ENCODE results near the gene SCFD2. TPM values are rescaled to one million over a fixed set of nuclear protein-coding genes. Genes with fewer than 3 reads are reported as not detected.

Gene SCFD2
- total RNA-seq, 1 donor from 2014 or later, result 16.2 TPM

GRCh38 chr4:52977252-52977651, 388.6 kb downstream of the SCFD2 start:
- Histone ChIP-seq H3K36me3 (ENCODE audit: control insufficient read depth in 3 of 3, insufficient read depth in 3 of 3, low read length in 3 of 3) (no peaks in the 10 kb centered on the region), H3K27ac (ENCODE audit: low read depth, low read length) (no peak overlapping the region), H3K27me3 (ENCODE audit: control insufficient read depth in 3 of 3, insufficient read depth in 3 of 3, low read length in 3 of 3) (no peaks in the 10 kb centered on the region), H3K9me3 (ENCODE audit: control insufficient read depth in 3 of 3, low read length in 3 of 3) (no peaks in the 10 kb centered on the region), H3K9ac (ENCODE audit: low read depth in 1 of 3, low read length in 3 of 3) (no peak overlapping the region), H3K4me3 (ENCODE audit: low read length in 3 of 3) (no peak overlapping the region), H3K4me1 (ENCODE audit: control insufficient read depth in 3 of 3, insufficient read depth in 3 of 3, low read length in 3 of 3) (no peaks in the 10 kb centered on the region)

DNA sequence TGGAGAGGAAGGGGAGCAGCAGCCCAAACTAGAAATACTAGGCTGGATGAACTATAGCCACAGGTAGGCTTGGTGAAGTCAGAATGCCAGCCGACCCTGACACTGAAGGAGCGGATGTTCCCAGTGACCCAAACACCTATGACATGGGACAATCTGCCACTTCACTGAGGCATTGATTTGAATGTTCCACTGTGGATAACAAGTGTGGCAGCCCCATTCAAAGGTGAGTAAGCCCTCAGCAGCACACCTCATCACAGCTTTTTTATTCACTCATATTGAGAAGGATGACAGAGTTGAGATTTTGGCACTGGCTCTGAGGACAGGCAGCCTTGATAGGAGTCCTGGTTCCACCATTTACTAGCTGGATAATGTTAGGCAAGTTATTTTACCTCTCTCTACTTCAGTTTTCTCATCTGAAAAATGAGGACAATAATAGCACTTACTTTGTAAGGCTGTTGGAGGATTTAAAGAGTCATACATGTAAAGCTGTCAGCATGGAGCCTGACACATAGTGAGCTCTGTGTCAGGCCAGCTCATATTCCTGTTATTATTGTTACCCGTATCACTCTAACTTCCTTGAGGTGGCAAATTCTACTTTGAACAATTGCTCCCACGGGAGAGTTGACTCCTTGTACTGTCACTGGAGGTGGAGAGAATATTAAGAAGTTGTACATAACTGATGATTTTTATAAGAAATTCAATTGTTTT, 389.2 kb downstream of the SCFD2 start:
- H3K4me3 ChIP-seq (ENCODE audit: low read length in 3 of 3), result no peak overlapping the region
- H3K36me3 ChIP-seq (ENCODE audit: control insufficient read depth in 3 of 3, insufficient read depth in 3 of 3, low read length in 3 of 3), result no peaks in the 10 kb centered on the region
- H3K27ac ChIP-seq (ENCODE audit: low read depth, low read length), result no peak overlapping the region
- H3K4me1 ChIP-seq (ENCODE audit: control insufficient read depth in 3 of 3, insufficient read depth in 3 of 3, low read length in 3 of 3), result no peaks in the 10 kb centered on the region
- no peaks in the 10 kb centered on the region for H3K27me3 ChIP-seq (ENCODE audit: control insufficient read depth in 3 of 3, insufficient read depth in 3 of 3, low read length in 3 of 3)
- H3K9me3 ChIP-seq (ENCODE audit: control insufficient read depth in 3 of 3, low read length in 3 of 3), result no peaks in the 10 kb centered on the region
- no peak overlapping the region for H3K9ac ChIP-seq (ENCODE audit: low read depth in 1 of 3, low read length in 3 of 3)

DNA sequence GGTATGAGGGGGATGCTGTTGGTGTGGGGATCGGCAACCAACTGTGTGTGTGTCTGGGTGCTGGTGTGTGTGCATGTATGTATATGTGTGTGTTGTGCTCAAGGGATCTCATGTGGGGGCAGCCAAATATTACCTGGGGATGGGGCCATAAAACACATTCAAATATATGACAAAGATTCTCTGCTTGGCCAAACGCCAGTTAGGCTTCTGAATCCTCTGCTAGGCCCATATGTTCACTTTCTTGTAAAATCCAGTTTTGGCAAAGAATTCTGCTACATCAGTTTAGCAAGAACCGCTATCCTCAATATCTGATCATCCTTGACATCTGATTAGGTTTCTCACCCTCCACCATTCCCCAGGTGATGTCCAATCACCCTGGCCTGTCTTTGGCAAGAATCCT, 397.2 kb downstream of the SCFD2 start:
- Histone ChIP-seq H3K36me3 (ENCODE audit: control insufficient read depth in 3 of 3, insufficient read depth in 3 of 3, low read length in 3 of 3) (no peaks in the 10 kb centered on the region), H3K9me3 (ENCODE audit: control insufficient read depth in 3 of 3, low read length in 3 of 3) (no peaks in the 10 kb centered on the region), H3K27me3 (ENCODE audit: control insufficient read depth in 3 of 3, insufficient read depth in 3 of 3, low read length in 3 of 3) (no peaks in the 10 kb centered on the region), H3K4me3 (ENCODE audit: low read length in 3 of 3) (no peak overlapping the region), H3K27ac (ENCODE audit: low read depth, low read length) (no peak overlapping the region), H3K4me1 (ENCODE audit: control insufficient read depth in 3 of 3, insufficient read depth in 3 of 3, low read length in 3 of 3) (no peaks in the 10 kb centered on the region), H3K9ac (ENCODE audit: low read depth in 1 of 3, low read length in 3 of 3) (no peak overlapping the region)

- H3K27me3 ChIP-seq (ENCODE audit: control insufficient read depth in 3 of 3, insufficient read depth in 3 of 3, low read length in 3 of 3), result no peaks in the 10 kb centered on the region
- no peaks in the 10 kb centered on the region for H3K4me1 ChIP-seq (ENCODE audit: control insufficient read depth in 3 of 3, insufficient read depth in 3 of 3, low read length in 3 of 3)
- no peaks in the 10 kb centered on the region for H3K9me3 ChIP-seq (ENCODE audit: control insufficient read depth in 3 of 3, low read length in 3 of 3)
- no peak overlapping the region for H3K4me3 ChIP-seq (ENCODE audit: low read length in 3 of 3)
- no peak overlapping the region for H3K9ac ChIP-seq (ENCODE audit: low read depth in 1 of 3, low read length in 3 of 3)
- H3K36me3 ChIP-seq (ENCODE audit: control insufficient read depth in 3 of 3, insufficient read depth in 3 of 3, low read length in 3 of 3), result no peaks in the 10 kb centered on the region
- H3K27ac ChIP-seq (ENCODE audit: low read depth, low read length), result no peak overlapping the region
Measured at GRCh38 chr4:52968241-52968640, 397.6 kb downstream of the SCFD2 start.

- no peaks in the 10 kb centered on the region for H3K36me3 ChIP-seq (ENCODE audit: control insufficient read depth in 3 of 3, insufficient read depth in 3 of 3, low read length in 3 of 3)
- H3K9ac ChIP-seq (ENCODE audit: low read depth in 1 of 3, low read length in 3 of 3), result no peak overlapping the region
- H3K9me3 ChIP-seq (ENCODE audit: control insufficient read depth in 3 of 3, low read length in 3 of 3), result no peaks in the 10 kb centered on the region
- no peak overlapping the region for H3K27ac ChIP-seq (ENCODE audit: low read depth, low read length)
- no peaks in the 10 kb centered on the region for H3K4me1 ChIP-seq (ENCODE audit: control insufficient read depth in 3 of 3, insufficient read depth in 3 of 3, low read length in 3 of 3)
- H3K27me3 ChIP-seq (ENCODE audit: control insufficient read depth in 3 of 3, insufficient read depth in 3 of 3, low read length in 3 of 3), result no peaks in the 10 kb centered on the region
- H3K4me3 ChIP-seq (ENCODE audit: low read length in 3 of 3), result no peak overlapping the region
Measured at GRCh38 chr4:52966781-52967180, 399.1 kb downstream of the SCFD2 start.

DNA sequence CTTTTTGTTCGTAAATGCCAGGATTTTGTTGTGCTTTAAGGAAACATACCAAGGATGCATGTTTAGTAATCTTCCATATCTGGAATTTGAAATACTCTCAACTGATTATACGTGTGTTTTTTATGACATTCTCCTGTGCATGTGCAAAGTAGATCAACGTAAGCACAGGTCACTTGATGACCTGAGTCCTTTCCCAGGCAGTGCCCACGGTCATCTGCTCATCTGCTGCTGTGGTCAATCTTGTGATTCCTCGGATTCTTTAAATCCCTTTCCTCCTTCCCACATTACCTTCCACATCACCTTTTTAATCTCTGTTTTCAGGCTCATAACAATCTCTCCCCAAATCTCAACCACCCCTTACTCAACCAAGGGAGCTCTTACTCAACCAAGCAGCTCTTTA, 399.7 kb downstream of the SCFD2 start:
- Histone ChIP-seq H3K36me3 (ENCODE audit: control insufficient read depth in 3 of 3, insufficient read depth in 3 of 3, low read length in 3 of 3) (no peaks in the 10 kb centered on the region), H3K9ac (ENCODE audit: low read depth in 1 of 3, low read length in 3 of 3) (no peak overlapping the region), H3K4me1 (ENCODE audit: control insufficient read depth in 3 of 3, insufficient read depth in 3 of 3, low read length in 3 of 3) (no peaks in the 10 kb centered on the region), H3K4me3 (ENCODE audit: low read length in 3 of 3) (no peak overlapping the region), H3K27me3 (ENCODE audit: control insufficient read depth in 3 of 3, insufficient read depth in 3 of 3, low read length in 3 of 3) (no peaks in the 10 kb centered on the region), H3K9me3 (ENCODE audit: control insufficient read depth in 3 of 3, low read length in 3 of 3) (no peaks in the 10 kb centered on the region), H3K27ac (ENCODE audit: low read depth, low read length) (no peak overlapping the region)

- no peaks in the 10 kb centered on the region for H3K36me3 ChIP-seq (ENCODE audit: control insufficient read depth in 3 of 3, insufficient read depth in 3 of 3, low read length in 3 of 3)
- no peak overlapping the region for H3K27ac ChIP-seq (ENCODE audit: low read depth, low read length)
- no peaks in the 10 kb centered on the region for H3K27me3 ChIP-seq (ENCODE audit: control insufficient read depth in 3 of 3, insufficient read depth in 3 of 3, low read length in 3 of 3)
- no peaks in the 10 kb centered on the region for H3K9me3 ChIP-seq (ENCODE audit: control insufficient read depth in 3 of 3, low read length in 3 of 3)
- no peaks in the 10 kb centered on the region for H3K4me1 ChIP-seq (ENCODE audit: control insufficient read depth in 3 of 3, insufficient read depth in 3 of 3, low read length in 3 of 3)
- H3K9ac ChIP-seq (ENCODE audit: low read depth in 1 of 3, low read length in 3 of 3), result no peak overlapping the region
- H3K4me3 ChIP-seq (ENCODE audit: low read length in 3 of 3), result no peak overlapping the region
Measured at GRCh38 chr4:52964561-52965101, 401.2 kb downstream of the SCFD2 start.

DNA sequence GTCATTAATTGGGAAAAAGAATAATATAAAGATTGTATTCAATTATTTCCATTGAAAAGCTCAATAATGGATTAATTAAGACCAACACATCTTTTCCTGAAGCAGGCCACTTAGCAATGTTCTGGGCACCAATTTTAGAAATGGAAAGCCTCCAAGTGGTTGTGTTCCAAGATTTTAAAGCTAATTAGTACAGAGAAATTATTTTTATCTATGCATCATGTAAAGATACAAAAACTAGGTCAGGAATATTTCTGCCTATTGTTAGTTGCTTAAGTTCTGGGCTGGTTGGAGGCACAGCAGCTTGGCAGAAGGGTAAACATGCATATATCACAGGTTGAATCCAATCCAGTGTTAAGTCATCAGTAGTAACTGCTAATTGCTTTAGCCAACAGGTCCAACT, 401.9 kb downstream of the SCFD2 start:
- Histone ChIP-seq H3K27me3 (ENCODE audit: control insufficient read depth in 3 of 3, insufficient read depth in 3 of 3, low read length in 3 of 3) (no peaks in the 10 kb centered on the region), H3K4me1 (ENCODE audit: control insufficient read depth in 3 of 3, insufficient read depth in 3 of 3, low read length in 3 of 3) (no peaks in the 10 kb centered on the region), H3K4me3 (ENCODE audit: low read length in 3 of 3) (no peak overlapping the region), H3K9ac (ENCODE audit: low read depth in 1 of 3, low read length in 3 of 3) (no peak overlapping the region), H3K36me3 (ENCODE audit: control insufficient read depth in 3 of 3, insufficient read depth in 3 of 3, low read length in 3 of 3) (no peaks in the 10 kb centered on the region), H3K9me3 (ENCODE audit: control insufficient read depth in 3 of 3, low read length in 3 of 3) (no peaks in the 10 kb centered on the region), H3K27ac (ENCODE audit: low read depth, low read length) (no peak overlapping the region)

- Histone ChIP-seq H3K4me1 (ENCODE audit: control insufficient read depth in 3 of 3, insufficient read depth in 3 of 3, low read length in 3 of 3) (no peaks in the 10 kb centered on the region), H3K36me3 (ENCODE audit: control insufficient read depth in 3 of 3, insufficient read depth in 3 of 3, low read length in 3 of 3) (no peaks in the 10 kb centered on the region), H3K27me3 (ENCODE audit: control insufficient read depth in 3 of 3, insufficient read depth in 3 of 3, low read length in 3 of 3) (no peaks in the 10 kb centered on the region), H3K27ac (ENCODE audit: low read depth, low read length) (no peak overlapping the region), H3K9ac (ENCODE audit: low read depth in 1 of 3, low read length in 3 of 3) (no peak overlapping the region), H3K9me3 (ENCODE audit: control insufficient read depth in 3 of 3, low read length in 3 of 3) (no peaks in the 10 kb centered on the region), H3K4me3 (ENCODE audit: low read length in 3 of 3) (no peak overlapping the region)
Measured at GRCh38 chr4:52962721-52963120, 403.1 kb downstream of the SCFD2 start.

DNA sequence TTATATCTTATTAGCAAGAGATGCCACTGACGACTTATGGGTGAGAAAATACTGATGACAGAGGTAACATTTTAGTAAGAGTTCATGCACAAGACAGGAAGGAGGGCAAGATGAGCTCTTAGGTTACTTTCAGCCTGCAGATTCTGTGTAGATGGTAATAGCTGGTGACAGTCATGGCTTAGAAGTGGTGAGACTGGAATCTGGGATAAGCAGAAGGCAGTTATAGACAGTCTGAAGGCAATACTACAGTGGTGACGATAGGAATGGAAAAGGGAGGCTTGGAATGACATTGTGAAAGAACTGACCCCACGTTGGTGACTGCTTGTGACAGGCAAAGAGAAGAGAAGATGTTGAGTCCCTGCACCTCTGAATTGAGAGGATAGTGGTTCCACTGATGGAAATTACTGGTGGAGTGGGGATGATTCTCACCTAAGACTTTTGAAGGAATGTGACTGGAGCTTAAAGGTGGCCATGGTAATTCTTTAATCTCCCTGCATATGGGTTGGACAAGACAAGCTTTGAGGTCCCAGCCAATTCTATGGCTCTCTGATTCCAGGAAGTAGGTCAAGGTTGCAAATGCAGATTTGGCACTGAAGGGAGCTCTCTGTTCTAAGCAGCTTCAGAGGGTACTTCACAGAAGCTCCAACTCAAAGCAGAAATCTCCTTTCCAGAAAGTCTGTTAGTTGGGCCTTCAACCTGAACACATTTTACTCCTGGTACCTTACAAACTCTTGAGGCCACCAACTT, 404.0 kb downstream of the SCFD2 start:
- Histone ChIP-seq H3K4me3 (ENCODE audit: low read length in 3 of 3) (no peak overlapping the region), H3K9me3 (ENCODE audit: control insufficient read depth in 3 of 3, low read length in 3 of 3) (no peaks in the 10 kb centered on the region), H3K9ac (ENCODE audit: low read depth in 1 of 3, low read length in 3 of 3) (no peak overlapping the region), H3K27ac (ENCODE audit: low read depth, low read length) (no peak overlapping the region), H3K4me1 (ENCODE audit: control insufficient read depth in 3 of 3, insufficient read depth in 3 of 3, low read length in 3 of 3) (peaks cover 7 to 8% (median 8%) of the 10 kb centered on the region in 3 donors), H3K27me3 (ENCODE audit: control insufficient read depth in 3 of 3, insufficient read depth in 3 of 3, low read length in 3 of 3) (no peaks in the 10 kb centered on the region), H3K36me3 (ENCODE audit: control insufficient read depth in 3 of 3, insufficient read depth in 3 of 3, low read length in 3 of 3) (no peaks in the 10 kb centered on the region)
